ENCODE measurements around the gene RERE. TPM values are rescaled to one million over a fixed set of nuclear protein-coding genes. Genes with fewer than 3 reads are reported as not detected.

The RERE gene
- total RNA-seq, 1 donor from 2014 or later, result 139 TPM

GRCh38 chr1:8716238-8716637 is 101.2 kb downstream of the RERE start:
- Mint-ChIP-seq H3K9me3 (no peaks in the 10 kb centered on the region), H3K36me3 (ENCODE audit: low read depth) (peaks cover 7% of the 10 kb centered on the region), H3K27me3 (ENCODE audit: low read depth) (no peaks in the 10 kb centered on the region), H3K4me1 (ENCODE audit: low read depth) (peaks cover 44% of the 10 kb centered on the region), H3K27ac (no peak overlapping the region), H3K4me3 (ENCODE audit: low read depth) (no peak overlapping the region)
- intact Hi-C loops (cut with micrococcal nuclease), result no loop called here
- DNase-seq (ENCODE audit: low spot score), result no peak

- no peaks in the 10 kb centered on the region for H3K9me3 Mint-ChIP-seq
- no peak overlapping the region for H3K4me3 Mint-ChIP-seq (ENCODE audit: low read depth)
- no peak for DNase-seq (ENCODE audit: low spot score)
- H3K27ac Mint-ChIP-seq, result peak overlapping the region; percentile 75
- no peaks in the 10 kb centered on the region for H3K27me3 Mint-ChIP-seq (ENCODE audit: low read depth)
- H3K36me3 Mint-ChIP-seq (ENCODE audit: low read depth), result peaks cover 7% of the 10 kb centered on the region
- peaks cover 43% of the 10 kb centered on the region for H3K4me1 Mint-ChIP-seq (ENCODE audit: low read depth)
- intact Hi-C loops (cut with micrococcal nuclease), result no loop called here
Measured at GRCh38 chr1:8714173-8714572, 103.3 kb downstream of the RERE start.

- Mint-ChIP-seq H3K27ac (peak overlapping the region; percentile 70), H3K36me3 (ENCODE audit: low read depth) (peaks cover 10% of the 10 kb centered on the region), H3K9me3 (no peaks in the 10 kb centered on the region), H3K27me3 (ENCODE audit: low read depth) (no peaks in the 10 kb centered on the region), H3K4me1 (ENCODE audit: low read depth) (peaks cover 31% of the 10 kb centered on the region), H3K4me3 (ENCODE audit: low read depth) (peak overlapping the region; percentile 62)
- no peak for DNase-seq (ENCODE audit: low spot score)
- intact Hi-C loops (cut with micrococcal nuclease), result no loop called here
Measured at GRCh38 chr1:8712413-8713231, 104.8 kb downstream of the RERE start.

GRCh38 chr1:8711873-8712412 is 105.5 kb downstream of the RERE start:
- H3K27me3 Mint-ChIP-seq (ENCODE audit: low read depth), result no peaks in the 10 kb centered on the region
- H3K4me3 Mint-ChIP-seq (ENCODE audit: low read depth), result peak overlapping the region; percentile 62
- H3K36me3 Mint-ChIP-seq (ENCODE audit: low read depth), result peaks cover 10% of the 10 kb centered on the region
- DNase-seq (ENCODE audit: low spot score), result no peak
- peaks cover 35% of the 10 kb centered on the region for H3K4me1 Mint-ChIP-seq (ENCODE audit: low read depth)
- H3K9me3 Mint-ChIP-seq, result no peaks in the 10 kb centered on the region
- H3K27ac Mint-ChIP-seq, result peak overlapping the region; percentile 70
- intact Hi-C loops (cut with micrococcal nuclease), result no loop called here

GRCh38 chr1:8711151-8711550 is 106.3 kb downstream of the RERE start:
- H3K36me3 Mint-ChIP-seq (ENCODE audit: low read depth), result peaks cover 10% of the 10 kb centered on the region
- no peak for DNase-seq (ENCODE audit: low spot score)
- no peaks in the 10 kb centered on the region for H3K9me3 Mint-ChIP-seq
- peaks cover 35% of the 10 kb centered on the region for H3K4me1 Mint-ChIP-seq (ENCODE audit: low read depth)
- H3K27me3 Mint-ChIP-seq (ENCODE audit: low read depth), result no peaks in the 10 kb centered on the region
- H3K27ac Mint-ChIP-seq, result peak overlapping the region; percentile 50
- no peak overlapping the region for H3K4me3 Mint-ChIP-seq (ENCODE audit: low read depth)
- intact Hi-C loops (cut with micrococcal nuclease), result no loop called here

- Mint-ChIP-seq H3K9me3 (no peaks in the 10 kb centered on the region), H3K27ac (no peak overlapping the region), H3K4me1 (ENCODE audit: low read depth) (peaks cover 43% of the 10 kb centered on the region), H3K36me3 (ENCODE audit: low read depth) (peaks cover 3% of the 10 kb centered on the region), H3K4me3 (ENCODE audit: low read depth) (no peak overlapping the region), H3K27me3 (ENCODE audit: low read depth) (no peaks in the 10 kb centered on the region)
- intact Hi-C loops (cut with micrococcal nuclease), result no loop called here
- DNase-seq (ENCODE audit: low spot score), result no peak
Measured at GRCh38 chr1:8708259-8708658, 109.2 kb downstream of the RERE start.

GRCh38 chr1:8706995-8707396 is 110.4 kb downstream of the RERE start:
- intact Hi-C loops (cut with micrococcal nuclease), result no loop called here
- Mint-ChIP-seq H3K27me3 (ENCODE audit: low read depth) (no peaks in the 10 kb centered on the region), H3K36me3 (ENCODE audit: low read depth) (peaks cover 8% of the 10 kb centered on the region), H3K4me3 (ENCODE audit: low read depth) (no peak overlapping the region), H3K4me1 (ENCODE audit: low read depth) (peaks cover 33% of the 10 kb centered on the region), H3K9me3 (no peaks in the 10 kb centered on the region), H3K27ac (no peak overlapping the region)
- DNase-seq (ENCODE audit: low spot score), result no peak

- no peaks in the 10 kb centered on the region for H3K9me3 Mint-ChIP-seq
- H3K4me3 Mint-ChIP-seq (ENCODE audit: low read depth), result no peak overlapping the region
- no peak overlapping the region for H3K27ac Mint-ChIP-seq
- DNase-seq (ENCODE audit: low spot score), result no peak
- no peaks in the 10 kb centered on the region for H3K27me3 Mint-ChIP-seq (ENCODE audit: low read depth)
- H3K4me1 Mint-ChIP-seq (ENCODE audit: low read depth), result peaks cover 30% of the 10 kb centered on the region
- intact Hi-C loops (cut with micrococcal nuclease), result no loop called here
- H3K36me3 Mint-ChIP-seq (ENCODE audit: low read depth), result peaks cover 15% of the 10 kb centered on the region
Measured at GRCh38 chr1:8706291-8706690, 111.1 kb downstream of the RERE start.

GRCh38 chr1:8704866-8705506 is 112.5 kb downstream of the RERE start:
- intact Hi-C loops (cut with micrococcal nuclease), result loop anchor here (5.0 kb wide), 2 partner anchors 38 to 172 kb away; partner anchors contain the start of gene ENO1

GRCh38 chr1:8702850-8703810 is 114.3 kb downstream of the RERE start:
- peak overlapping the region; percentile 87 for H3K27ac Mint-ChIP-seq
- no peaks in the 10 kb centered on the region for H3K27me3 Mint-ChIP-seq (ENCODE audit: low read depth)
- no peaks in the 10 kb centered on the region for H3K9me3 Mint-ChIP-seq
- peaks cover 46% of the 10 kb centered on the region for H3K4me1 Mint-ChIP-seq (ENCODE audit: low read depth)
- intact Hi-C loops (cut with micrococcal nuclease), result loop anchor here (2.0 to 5.0 kb wide), 3 partner anchors 36 to 174 kb away; partner anchors contain the start of genes ENO1 and RERE
- peaks cover 31% of the 10 kb centered on the region for H3K36me3 Mint-ChIP-seq (ENCODE audit: low read depth)
- DNase-seq (ENCODE audit: low spot score), result peak; percentile 73
- H3K4me3 Mint-ChIP-seq (ENCODE audit: low read depth), result peak overlapping the region; percentile 88

More at GRCh38 chr1:8704866-8705506, 112.5 kb downstream of the RERE start:
- DNase-seq (ENCODE audit: low spot score), result no peak
- peaks cover 37% of the 10 kb centered on the region for H3K4me1 Mint-ChIP-seq (ENCODE audit: low read depth)
- no peak overlapping the region for H3K4me3 Mint-ChIP-seq (ENCODE audit: low read depth)
- no peaks in the 10 kb centered on the region for H3K9me3 Mint-ChIP-seq
- no peak overlapping the region for H3K27ac Mint-ChIP-seq
- H3K27me3 Mint-ChIP-seq (ENCODE audit: low read depth), result no peaks in the 10 kb centered on the region
- peaks cover 22% of the 10 kb centered on the region for H3K36me3 Mint-ChIP-seq (ENCODE audit: low read depth)

GRCh38 chr1:8702472-8702849 is 115.0 kb downstream of the RERE start:
- DNase-seq (ENCODE audit: low spot score), result no peak
- Mint-ChIP-seq H3K36me3 (ENCODE audit: low read depth) (peaks cover 34% of the 10 kb centered on the region), H3K27ac (peak overlapping the region; percentile 95), H3K4me1 (ENCODE audit: low read depth) (peaks cover 47% of the 10 kb centered on the region), H3K9me3 (no peaks in the 10 kb centered on the region), H3K4me3 (ENCODE audit: low read depth) (peak overlapping the region; percentile 88), H3K27me3 (ENCODE audit: low read depth) (no peaks in the 10 kb centered on the region)
- intact Hi-C loops (cut with micrococcal nuclease), result loop anchor here (2.0 to 5.0 kb wide), 3 partner anchors 35 to 175 kb away; partner anchors contain the start of genes ENO1 and RERE

Measured in activated T-helper 2 cell treated with anti-CD3 and anti-CD28 coated beads, Interferon-gamma antibody, Interleukin-2, Interleukin-4, amounts not matched to agents 10 μg/mL and 5 μg/mL and 100 μg/mL, durations not matched to agents 14 hours and 24 hours and 36 hours (primary cell).